ENCODE results near the gene ABL1.

Gene ABL1

GRCh38 chr9:130912932-130913598 lies 78.0 kb downstream of the ABL1 start:
- TF ChIP-seq CTCF (IDR thresholded peaks at IDR 0.05) = no peak

GRCh38 chr9:130913599-130914416 lies 78.8 kb downstream of the ABL1 start:
- no peak for TF ChIP-seq CTCF (IDR thresholded peaks at IDR 0.05)

- TF ChIP-seq CTCF (IDR thresholded peaks at IDR 0.05) = no peak
Measured at GRCh38 chr9:130914417-130915095, 79.5 kb downstream of the ABL1 start.

- no peak for TF ChIP-seq CTCF (IDR thresholded peaks at IDR 0.05)
Measured at GRCh38 chr9:130915096-130915447, 80.0 kb downstream of the ABL1 start.

- TF ChIP-seq CTCF (IDR thresholded peaks at IDR 0.05) = no peak
Measured at GRCh38 chr9:130917168-130917960, 82.3 kb downstream of the ABL1 start.

GRCh38 chr9:130918101-130918825 lies 83.2 kb downstream of the ABL1 start:
- TF ChIP-seq CTCF (IDR thresholded peaks at IDR 0.05) = no peak
